Measurements from ENCODE around the gene GAS7.
A peak's percentile ranks its signal among the peaks of the same experiment; 100 is the strongest.

Gene GAS7

GRCh38 chr17:10198509-10199249 is at the start of gene GAS7:
GAS7 (minus strand) TSS chr17:10198606.
- DNase-seq: peak in 1 of 2 experiments; percentile 78

- no peak for DNase-seq
Observed at GRCh38 chr17:10247810-10248209, 49.4 kb upstream of the GAS7 start.

GRCh38 chr17:10243883-10244844 is 45.8 kb upstream of the GAS7 start:
- no peak for DNase-seq

- DNase-seq: no peak
Observed at GRCh38 chr17:10241781-10242180, 43.4 kb upstream of the GAS7 start.

GRCh38 chr17:10238661-10239060 is 40.3 kb upstream of the GAS7 start:
- DNase-seq: no peak

GRCh38 chr17:10234033-10234432 is 35.6 kb upstream of the GAS7 start:
- DNase-seq: no peak

- DNase-seq: no peak
Observed at GRCh38 chr17:10233161-10233560, 34.8 kb upstream of the GAS7 start.

- no peak for DNase-seq
Observed at GRCh38 chr17:10229181-10229580, 30.8 kb upstream of the GAS7 start.

- peak; percentile 28 to 70 for DNase-seq
Observed at GRCh38 chr17:10226930-10227695, 28.7 kb upstream of the GAS7 start.

- DNase-seq: no peak
Observed at GRCh38 chr17:10224582-10225195, 26.3 kb upstream of the GAS7 start.

- no peak for DNase-seq
Observed at GRCh38 chr17:10219193-10219592, 20.8 kb upstream of the GAS7 start.

- DNase-seq: no peak
Observed at GRCh38 chr17:10217916-10218315, 19.5 kb upstream of the GAS7 start.

- DNase-seq: peak in 1 of 2 experiments; percentile 22
Observed at GRCh38 chr17:10216213-10216938, 18.0 kb upstream of the GAS7 start.

GRCh38 chr17:10215286-10215685 is 16.9 kb upstream of the GAS7 start:
- no peak for DNase-seq

- no peak for DNase-seq
Observed at GRCh38 chr17:10211666-10212065, 13.3 kb upstream of the GAS7 start.

- DNase-seq: peak; percentile 59 to 68
Observed at GRCh38 chr17:10210151-10210574, 11.8 kb upstream of the GAS7 start.

GRCh38 chr17:10208604-10209193 is 10.3 kb upstream of the GAS7 start:
- DNase-seq: peak; percentile 68 to 79

GRCh38 chr17:10207153-10207552 is 8.7 kb upstream of the GAS7 start:
- no peak for DNase-seq

GRCh38 chr17:10205549-10206185 is 7.3 kb upstream of the GAS7 start:
- no peak for DNase-seq

GRCh38 chr17:10201680-10202079 is 3.3 kb upstream of the GAS7 start:
- no peak for DNase-seq

- no peak for DNase-seq
Observed at GRCh38 chr17:10200645-10201044, 2.2 kb upstream of the GAS7 start.

Data from NCI-H526 (cell line).